Measurements from ENCODE around the gene CMSS1.

GRCh38 chr3:99981138-99981537 lies 163.5 kb downstream of the CMSS1 start:
- TF ChIP-seq RAD21 (IDR thresholded peaks at IDR 0.05) (no peak), CTCF (IDR thresholded peaks at IDR 0.05; ENCODE audit: low read depth, low read length, missing input control) (no peak), EGR1 (IDR thresholded peaks at IDR 0.05; ENCODE audit: low read depth in 2 of 2) (no peak), SP1 (IDR thresholded peaks at IDR 0.05) (no peak), FOXA2 (IDR thresholded peaks at IDR 0.05) (no peak), REST (IDR thresholded peaks at IDR 0.05) (no peak), YY1 (IDR thresholded peaks at IDR 0.05) (no peak), RXRA (IDR thresholded peaks at IDR 0.05) (no peak), ATF3 (IDR thresholded peaks at IDR 0.05) (no peak), ZBTB33 (IDR thresholded peaks at IDR 0.05) (no peak)
- TF ChIP-seq, protein P1, sequence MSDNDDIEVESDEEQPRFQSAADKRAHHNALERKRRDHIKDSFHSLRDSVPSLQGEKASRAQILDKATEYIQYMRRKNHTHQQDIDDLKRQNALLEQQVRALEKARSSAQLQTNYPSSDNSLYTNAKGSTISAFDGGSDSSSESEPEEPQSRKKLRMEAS (IDR thresholded peaks at IDR 0.05) = no peak
